Endothelial cell of umbilical vein (primary cell): ENCODE data around the gene SLC7A11. TPM values are rescaled to one million over a fixed set of nuclear protein-coding genes. Genes with fewer than 3 reads are reported as not detected.

Experiments
- BruUV-seq: library from RNA; stranded (reverse); fragments of 400-500 nt; replicated peaks from 2 replicates; lab custom pipeline; 2021; lab: Mats Ljungman, UMichigan
- CTCF ChIA-PET: fragments of 300-600, 350-600 bp; sonication (Branson Sonifier 250); formaldehyde crosslinking; loops from one replicate; lab custom pipeline; 2021; ENCODE audit warnings: antibody characterized with exemption, inconsistent platforms; lab: Charles Lee
- POLR2A ChIA-PET: fragments of 300-600, 350-600 bp; sonication (Branson Sonifier 250); formaldehyde crosslinking; loops from one replicate; lab custom pipeline; 2021; ENCODE audit warnings: antibody characterized with exemption, inconsistent platforms; lab: Charles Lee
- DNase-seq: peaks from one replicate; pipeline ENCODE4 v3.0.0-alpha.2; 2011; ENCODE audit warnings: low read depth, low spot score
- FAIRE-seq: peaks from 2 replicates; lab custom pipeline; 2011; peaks lifted over from hg19 to GRCh38; lab: Jason Lieb, UNC
- H2AFZ ChIP-seq: 2 replicates; pipeline ENCODE4 v1.6.0; 2012; ENCODE audit warnings: low read depth, low read length, control low read depth, inconsistent platforms
- H3K27ac ChIP-seq: 2 replicates; pipeline ENCODE4 v1.5.1; 2011; ENCODE audit warnings: low read depth, mild to moderate bottlenecking, control low read depth, low read length, moderate library complexity; ENCODE audit not compliant: insufficient read depth
- H3K27me3 ChIP-seq, 2 experiments: 2 replicates each; pipeline versions ENCODE4 v1.6.0 to v1.6.1; 2011; ENCODE audit warnings: low read length in 2 of 2, mixed read lengths in 1 of 2; ENCODE audit not compliant: control insufficient read depth in 2 of 2, insufficient read depth in 2 of 2
- H3K36me3 ChIP-seq, 2 experiments: 2 replicates in 1 of 2; 3 replicates in 1 of 2; pipeline ENCODE4 v1.5.1; 2011; ENCODE audit warnings: low read length in 2 of 2, mild to moderate bottlenecking in 1 of 2, moderate library complexity in 1 of 2; ENCODE audit not compliant: control insufficient read depth in 2 of 2, insufficient read depth in 2 of 2; ENCODE audit errors: extremely low read depth in 1 of 2
- H3K4me1 ChIP-seq: 3 replicates; pipeline ENCODE4 v1.5.1; 2011; ENCODE audit warnings: mild to moderate bottlenecking, low read length; ENCODE audit not compliant: control insufficient read depth, insufficient read depth; ENCODE audit errors: extremely low read depth
- H3K4me2 ChIP-seq: 2 replicates; pipeline ENCODE4 v1.6.1; 2011; ENCODE audit warnings: low read length, control low read depth, mixed read lengths; ENCODE audit not compliant: insufficient read depth
- H3K4me3 ChIP-seq, 3 experiments: fragments of 200-600 bp in 1 of 3; sonication (generic), shearing (Covaris generic) in 1 of 3; replicated peaks in 1 of 3; 2 replicates each; pipeline ENCODE4 v1.5.1; 2011 to 2016; ENCODE audit warnings: control low read depth in 3 of 3, low read length in 3 of 3, mild to moderate bottlenecking in 2 of 3, inconsistent platforms in 1 of 3, low read depth in 1 of 3, moderate library complexity in 1 of 3; ENCODE audit not compliant: insufficient read depth in 1 of 3
- H3K79me2 ChIP-seq: 2 replicates; pipeline ENCODE4 v1.6.0; 2012; ENCODE audit warnings: low read length, inconsistent platforms; ENCODE audit not compliant: control insufficient read depth, insufficient read depth
- H3K9ac ChIP-seq: replicated peaks from 2 replicates; pipeline ENCODE3; 2011; ENCODE audit warnings: low read length, control low read depth; ENCODE audit not compliant: insufficient read depth; ENCODE audit errors: extremely low read depth
- H3K9me1 ChIP-seq: replicated peaks from 3 replicates; pipeline ENCODE4 v1.6.0; 2011; ENCODE audit warnings: mild to moderate bottlenecking, low read length; ENCODE audit not compliant: control insufficient read depth, insufficient read depth; ENCODE audit errors: extremely low read depth
- H3K9me3 ChIP-seq: replicated peaks from 2 replicates; pipeline ENCODE4 v1.5.1; 2012; ENCODE audit warnings: low read length, inconsistent platforms; ENCODE audit not compliant: control insufficient read depth, insufficient read depth
- H4K20me1 ChIP-seq: replicated peaks from 2 replicates; pipeline ENCODE3; 2011; ENCODE audit warnings: mild to moderate bottlenecking, low read length; ENCODE audit not compliant: control insufficient read depth, insufficient read depth; ENCODE audit errors: extremely low read depth
- CTCF ChIP-seq, 2 donors: IDR thresholded peaks; 1 replicate in 1 of 2; 2 replicates in 1 of 2; pipeline ENCODE4 v1.5.1; 2011; ENCODE audit warnings: low read length in 2 of 2, mild to moderate bottlenecking in 2 of 2, moderate library complexity in 2 of 2, control low read depth in 1 of 2, inconsistent platforms in 1 of 2, low read depth in 1 of 2; ENCODE audit not compliant: insufficient read depth in 1 of 2; ENCODE audit errors: extremely low read depth in 1 of 2
- GATA2 ChIP-seq: IDR thresholded peaks from 2 replicates; pipeline ENCODE4 v1.7.0; 2011; ENCODE audit warnings: low read depth, mild to moderate bottlenecking, moderate library complexity, mixed read lengths, low read length; ENCODE audit not compliant: insufficient read length, insufficient read depth
- MAX ChIP-seq: IDR thresholded peaks from 2 replicates; pipeline ENCODE4 v1.6.1; 2011; ENCODE audit not compliant: insufficient read depth, insufficient read length
- POLR2A ChIP-seq: IDR thresholded peaks from 2 replicates; pipeline ENCODE4 v1.6.1; 2012; ENCODE audit warnings: low read depth, mild to moderate bottlenecking, control low read depth, low read length
- POLR2AphosphoS5 ChIP-seq: IDR thresholded peaks from 2 replicates; pipeline ENCODE4 v1.6.1; 2012; ENCODE audit warnings: low read depth, mild to moderate bottlenecking, control low read depth, low read length, moderate library complexity; ENCODE audit not compliant: insufficient read depth
- dilution Hi-C: fragments of 300-500 bp; cut with MboI; formaldehyde crosslinking; loops from one replicate; pipeline ENCODE4 v1.15.0; 2019; ENCODE audit warnings: low sequenced_read_pairs; ENCODE audit not compliant: extremely low pct_ligation_motif_present
- intact Hi-C: fragments of 100-400 bp; cut with micrococcal nuclease; formaldehyde crosslinking; loops from one replicate; pipeline ENCODE4 v1.10.0; 2022
- polyA plus RNA-seq, 4 experiments: library from polyadenylated mRNA; depleted of rRNA in 3 of 4; stranded (reverse) in 3 of 4; unstranded in 1 of 4; fragments of >200 nt; gene quantifications; 2 replicates each; pipeline versions ENCODE4 v1.2.1 to v1.2.3, GENCODE V29; 2011 to 2012; ENCODE audit warnings: missing spikeins in 1 of 4
- total RNA-seq: library from RNA; stranded (reverse); gene quantifications from 2 replicates; pipeline ENCODE4 v1.2.3, GENCODE V29; 2021

The SLC7A11 gene
- total and polyA plus RNA-seq, 2 donors (not counting 3 experiments of a cell fraction or from before 2014, with no cell fraction given), result 28.4 to 82.7 TPM

- intact Hi-C loops, result loop anchor here (1.0 to 10.0 kb wide), 12 partner anchors 19 to 670 kb away; no protein-coding TSS in a partner anchor
- peak; percentile 54 for DNase-seq
- CTCF ChIA-PET, result interaction anchor here (0.7 to 1.9 kb wide), 8 partner anchors 12 to 697 kb away, joined by 3 to 11 read pairs (median 4); no protein-coding TSS in a partner anchor
Observed at GRCh38 chr4:138241281-138242075, 671 bp downstream of the SLC7A11 start.

GRCh38 chr4:138239491-138239890, 2.7 kb downstream of the SLC7A11 start:
- intact Hi-C loops, result no loop called here

More at GRCh38 chr4:138241281-138242075, 671 bp downstream of the SLC7A11 start:
- Histone ChIP-seq H3K4me2 (peak overlapping the region; percentile 98), H3K79me2 (peaks cover 58% of the 10 kb centered on the region), H3K9ac (peak overlapping the region; percentile 100), H3K36me3 (peaks cover 0 to 3% of the 10 kb centered on the region in 2 experiments), H3K9me1 (no peaks in the 10 kb centered on the region), H4K20me1 (no peaks in the 10 kb centered on the region), H3K4me1 (peaks cover 25% of the 10 kb centered on the region), H3K9me3 (no peaks in the 10 kb centered on the region), H3K4me3 (peak overlapping the region; percentile 48 to 99 (median 96)), H3K27me3 (no peaks in the 10 kb centered on the region), H2AFZ (no peak overlapping the region), H3K27ac (peak overlapping the region; percentile 96)
- POLR2A ChIA-PET, result interaction anchor here (0.8 to 3.6 kb wide), 6 partner anchors 12 to 281 kb away, joined by 3 to 29 read pairs (median 4); no protein-coding TSS in a partner anchor
- no peak for FAIRE-seq
- TSS peak; percentile 57 for BruUV-seq
- dilution Hi-C loops, result no loop called here
- TF ChIP-seq POLR2A (peak; percentile 58), GATA2 (no peak)

More at GRCh38 chr4:138239491-138239890, 2.7 kb downstream of the SLC7A11 start:
- ChIA-PET CTCF (interaction anchor here (1.0 to 2.9 kb wide), 3 partner anchors 204 to 316 kb away, joined by 3 to 14 read pairs (median 5); no protein-coding TSS in a partner anchor), POLR2A (interaction anchor here (0.7 to 3.6 kb wide), 2 partner anchors 10 to 1028 kb away, joined by 3 to 29 read pairs; no protein-coding TSS in a partner anchor)
- H3K27ac ChIP-seq, result peak overlapping the region; percentile 96
- H3K9ac ChIP-seq, result peak overlapping the region; percentile 100
- TF ChIP-seq POLR2A, result no peak
- peak; percentile 25 for TF ChIP-seq POLR2AphosphoS5
- no peak for TF ChIP-seq CTCF (IDR thresholded peaks at IDR 0.05; ENCODE audit: extremely low read depth in 1 of 2, insufficient read depth in 1 of 2, low read depth in 1 of 2, low read length in 2 of 2)
- no peak for TF ChIP-seq MAX
- H2AFZ ChIP-seq, result no peak overlapping the region
- FAIRE-seq (no peak), DNase-seq (peak; percentile 61)
- peak overlapping the region; percentile 98 for H3K4me2 ChIP-seq
- H3K9me1 ChIP-seq, result no peaks in the 10 kb centered on the region
- dilution Hi-C loops, result no loop called here
- no peaks in the 10 kb centered on the region for H3K27me3 ChIP-seq
- H3K9me3 ChIP-seq, result no peaks in the 10 kb centered on the region
- H3K36me3 ChIP-seq, result peaks cover 0 to 6% of the 10 kb centered on the region in 2 experiments
- peaks cover 68% of the 10 kb centered on the region for H3K79me2 ChIP-seq
- BruUV-seq, result no TSS peak
- peaks cover 42% of the 10 kb centered on the region for H3K4me1 ChIP-seq
- no peaks in the 10 kb centered on the region for H4K20me1 ChIP-seq
- peak overlapping the region; percentile 48 to 99 (median 96) for H3K4me3 ChIP-seq
